ENCODE results near the gene ERAL1. TPM values are rescaled to one million over a fixed set of nuclear protein-coding genes. Genes with fewer than 3 reads are reported as not detected.

The ERAL1 gene
- total RNA-seq, 2 experiments from 2014 or later, result 30.8 to 58.0 TPM

- intact Hi-C loops (cut with micrococcal nuclease; ENCODE audit: unreplicated experiment), result no loop called here
- Histone ChIP-seq H4K20me1 (ENCODE audit: insufficient read depth, low read length) (no peaks in the 10 kb centered on the region), H3K4me3 (ENCODE audit: low read depth, low read length, poor library complexity, severe bottlenecking) (no peak overlapping the region), H3K36me3 (ENCODE audit: insufficient read depth, low read length) (no peaks in the 10 kb centered on the region; the same call in 1 of the 2 replicates), H3K9me3 (ENCODE audit: low read length) (no peaks in the 10 kb centered on the region), H3K79me2 (ENCODE audit: insufficient read depth, low read depth, low read length) (peaks cover 22% of the 10 kb centered on the region; the same call in 1 of the 2 replicates), H3K4me1 (ENCODE audit: insufficient read depth, low read length, poor library complexity, severe bottlenecking) (no peaks in the 10 kb centered on the region), H3K4me2 (ENCODE audit: low read length) (no peak overlapping the region), H3K9me2 (ENCODE audit: insufficient read depth, low read length) (no peaks in the 10 kb centered on the region), H3K27ac (ENCODE audit: low read depth, low read length, poor library complexity, severe bottlenecking) (no peak overlapping the region), H2AFZ (ENCODE audit: low read length) (no peak overlapping the region)
- BruUV-seq (replicated peaks), result no TSS peak
- ChIA-PET CTCF (ENCODE audit: unreplicated experiment) (no interaction called here), POLR2A (interaction anchor here (0.5 to 1.4 kb wide), 5 partner anchors 9 to 87 kb away, joined by 3 to 5 read pairs (median 3); no protein-coding TSS in a partner anchor)
- DNase-seq (ENCODE audit: low spot score), result no peak
- TF ChIP-seq, protein P1, sequence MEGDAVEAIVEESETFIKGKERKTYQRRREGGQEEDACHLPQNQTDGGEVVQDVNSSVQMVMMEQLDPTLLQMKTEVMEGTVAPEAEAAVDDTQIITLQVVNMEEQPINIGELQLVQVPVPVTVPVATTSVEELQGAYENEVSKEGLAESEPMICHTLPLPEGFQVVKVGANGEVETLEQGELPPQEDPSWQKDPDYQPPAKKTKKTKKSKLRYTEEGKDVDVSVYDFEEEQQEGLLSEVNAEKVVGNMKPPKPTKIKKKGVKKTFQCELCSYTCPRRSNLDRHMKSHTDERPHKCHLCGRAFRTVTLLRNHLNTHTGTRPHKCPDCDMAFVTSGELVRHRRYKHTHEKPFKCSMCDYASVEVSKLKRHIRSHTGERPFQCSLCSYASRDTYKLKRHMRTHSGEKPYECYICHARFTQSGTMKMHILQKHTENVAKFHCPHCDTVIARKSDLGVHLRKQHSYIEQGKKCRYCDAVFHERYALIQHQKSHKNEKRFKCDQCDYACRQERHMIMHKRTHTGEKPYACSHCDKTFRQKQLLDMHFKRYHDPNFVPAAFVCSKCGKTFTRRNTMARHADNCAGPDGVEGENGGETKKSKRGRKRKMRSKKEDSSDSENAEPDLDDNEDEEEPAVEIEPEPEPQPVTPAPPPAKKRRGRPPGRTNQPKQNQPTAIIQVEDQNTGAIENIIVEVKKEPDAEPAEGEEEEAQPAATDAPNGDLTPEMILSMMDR (conservative IDR thresholded peaks at IDR 0.05; ENCODE audit: low read length), result no peak
- TF ChIP-seq EZH2phosphoT487 (IDR thresholded peaks at IDR 0.05; ENCODE audit: borderline replicate concordance, low read depth, low read length), result no peak
Observed at GRCh38 chr17:28819582-28819981, 35.2 kb upstream of the ERAL1 start.

DNA sequence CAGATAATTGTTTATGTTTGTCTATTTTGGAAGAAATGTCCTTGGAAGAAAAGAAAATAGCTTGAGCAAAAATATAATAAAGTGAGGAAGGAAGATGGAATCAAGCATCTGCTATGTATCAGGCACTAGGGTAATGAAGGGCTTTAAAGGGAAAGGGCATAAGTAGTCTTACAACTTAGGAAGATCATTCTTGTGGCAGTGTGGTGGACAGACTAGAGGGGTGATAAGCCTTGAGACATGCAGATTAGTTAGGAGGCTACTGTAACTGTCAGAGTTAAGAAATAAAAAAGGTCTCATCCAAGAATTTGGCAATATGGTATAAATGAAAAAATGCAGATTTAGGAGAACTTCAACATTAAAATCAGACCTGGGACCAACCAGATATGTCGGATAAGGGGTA, 27.1 kb upstream of the ERAL1 start:
- CTCF ChIA-PET (ENCODE audit: unreplicated experiment), result no interaction called here

More for the DNA sequence above, 27.1 kb upstream of the ERAL1 start:
- H3K4me3 ChIP-seq (ENCODE audit: low read depth, low read length, poor library complexity, severe bottlenecking), result no peak overlapping the region
- peaks cover 14% of the 10 kb centered on the region for H3K36me3 ChIP-seq (ENCODE audit: insufficient read depth, low read length)
- no peak for TF ChIP-seq EZH2phosphoT487 (IDR thresholded peaks at IDR 0.05; ENCODE audit: borderline replicate concordance, low read depth, low read length)
- TF ChIP-seq, protein P1 (conservative IDR thresholded peaks at IDR 0.05; ENCODE audit: low read length), result no peak
- no peaks in the 10 kb centered on the region for H4K20me1 ChIP-seq (ENCODE audit: insufficient read depth, low read length)
- H3K79me2 ChIP-seq (ENCODE audit: insufficient read depth, low read depth, low read length), result no peaks in the 10 kb centered on the region
- H3K9me2 ChIP-seq (ENCODE audit: insufficient read depth, low read length), result no peaks in the 10 kb centered on the region
- H3K27ac ChIP-seq (ENCODE audit: low read depth, low read length, poor library complexity, severe bottlenecking), result no peak overlapping the region
- no peak overlapping the region for H2AFZ ChIP-seq (ENCODE audit: low read length)
- no peaks in the 10 kb centered on the region for H3K4me1 ChIP-seq (ENCODE audit: insufficient read depth, low read length, poor library complexity, severe bottlenecking)
- intact Hi-C loops (cut with micrococcal nuclease; ENCODE audit: unreplicated experiment), result no loop called here
- DNase-seq (ENCODE audit: low spot score), result no peak
- no TSS peak for BruUV-seq (replicated peaks)
- no peaks in the 10 kb centered on the region for H3K9me3 ChIP-seq (ENCODE audit: low read length)
- POLR2A ChIA-PET, result no interaction called here
- H3K4me2 ChIP-seq (ENCODE audit: low read length), result no peak overlapping the region

Data from OCI-LY7 (cell line).